ENCODE results near the gene INPP4A.
A peak's percentile ranks its signal among the peaks of the same experiment; 100 is the strongest.

INPP4A gene

GRCh38 chr2:98479959-98480524 lies 35.4 kb downstream of the INPP4A start:
- in situ Hi-C loops (cut with MboI; ENCODE audit: low sequenced_read_pairs, unreplicated experiment), result no loop called here
- DNase-seq (ENCODE audit: low spot score), result no peak
- TF ChIP-seq CTCF (IDR thresholded peaks at IDR 0.05; ENCODE audit: borderline replicate concordance, control extremely low read depth, extremely low read depth, insufficient read depth, missing control alignments), result no peak

GRCh38 chr2:98480598-98480997 lies 35.9 kb downstream of the INPP4A start:
- TF ChIP-seq CTCF (IDR thresholded peaks at IDR 0.05; ENCODE audit: borderline replicate concordance, control extremely low read depth, extremely low read depth, insufficient read depth, missing control alignments), result no peak
- no peak for DNase-seq (ENCODE audit: low spot score)
- in situ Hi-C loops (cut with MboI; ENCODE audit: low sequenced_read_pairs, unreplicated experiment), result no loop called here

GRCh38 chr2:98482362-98482761 lies 37.7 kb downstream of the INPP4A start:
- in situ Hi-C loops (cut with MboI; ENCODE audit: low sequenced_read_pairs, unreplicated experiment), result no loop called here
- no peak for TF ChIP-seq CTCF (IDR thresholded peaks at IDR 0.05; ENCODE audit: borderline replicate concordance, control extremely low read depth, extremely low read depth, insufficient read depth, missing control alignments)
- no peak for DNase-seq (ENCODE audit: low spot score)

GRCh38 chr2:98483257-98483861 lies 38.7 kb downstream of the INPP4A start:
- no peak for TF ChIP-seq CTCF (IDR thresholded peaks at IDR 0.05; ENCODE audit: borderline replicate concordance, control extremely low read depth, extremely low read depth, insufficient read depth, missing control alignments)
- in situ Hi-C loops (cut with MboI; ENCODE audit: low sequenced_read_pairs, unreplicated experiment), result no loop called here
- DNase-seq (ENCODE audit: low spot score), result peak; percentile 73

GRCh38 chr2:98484121-98484557 lies 39.5 kb downstream of the INPP4A start:
- no peak for DNase-seq (ENCODE audit: low spot score)
- in situ Hi-C loops (cut with MboI; ENCODE audit: low sequenced_read_pairs, unreplicated experiment), result no loop called here
- TF ChIP-seq CTCF (IDR thresholded peaks at IDR 0.05; ENCODE audit: borderline replicate concordance, control extremely low read depth, extremely low read depth, insufficient read depth, missing control alignments), result no peak

- no peak for DNase-seq (ENCODE audit: low spot score)
- in situ Hi-C loops (cut with MboI; ENCODE audit: low sequenced_read_pairs, unreplicated experiment), result no loop called here
- TF ChIP-seq CTCF (IDR thresholded peaks at IDR 0.05; ENCODE audit: borderline replicate concordance, control extremely low read depth, extremely low read depth, insufficient read depth, missing control alignments), result no peak
Measured at GRCh38 chr2:98484652-98485452, 40.2 kb downstream of the INPP4A start.
